Measurements from ENCODE around the gene ITGA4.

ITGA4 gene

GRCh38 chr2:181517685-181518301 is 60.6 kb downstream of the ITGA4 start:
- DNase-seq, result no peak

DNA sequence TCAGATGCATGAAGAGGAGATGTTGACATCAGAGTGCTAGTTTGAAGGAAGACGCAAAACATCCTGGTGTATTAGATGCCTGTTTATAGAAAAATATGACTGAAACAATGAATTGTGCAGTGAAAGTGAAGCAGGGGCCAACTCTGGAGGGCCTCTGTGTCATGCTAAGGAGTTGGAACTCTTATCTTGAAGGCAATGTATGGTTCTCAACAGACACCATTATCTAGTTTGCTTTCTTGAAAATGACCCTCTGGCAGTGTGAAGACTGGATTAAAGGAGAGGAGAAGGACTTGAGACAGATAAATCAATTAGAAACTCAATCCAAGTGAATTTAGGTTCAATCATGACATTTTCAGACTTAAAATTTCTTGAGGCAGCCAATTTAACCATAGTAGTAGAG is 63.1 kb downstream of the ITGA4 start:
- DNase-seq, result no peak

DNA sequence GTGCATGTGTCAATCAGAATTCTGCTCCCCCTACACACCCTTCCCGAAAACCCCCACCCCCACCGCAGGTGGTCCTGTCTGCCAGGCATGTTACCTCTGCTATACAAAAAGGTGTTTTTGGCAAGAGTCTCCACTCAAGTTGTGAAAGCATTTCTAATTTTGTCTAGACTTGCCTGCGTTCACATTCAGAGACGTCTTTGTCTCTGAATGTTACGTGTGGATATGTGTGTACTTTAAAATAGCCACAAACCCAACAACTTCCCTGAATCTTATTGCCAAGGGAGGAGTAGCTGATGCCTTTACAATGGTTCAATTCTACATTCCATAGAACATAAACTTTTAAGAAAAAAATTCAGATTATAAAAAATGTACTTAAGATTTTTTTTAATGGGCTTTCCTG is 66.6 kb downstream of the ITGA4 start:
- peak; percentile 6 for DNase-seq

- no peak for DNase-seq
These were observed 68.8 kb downstream of the ITGA4 start for GRCh38 chr2:181526014-181526413.

DNA sequence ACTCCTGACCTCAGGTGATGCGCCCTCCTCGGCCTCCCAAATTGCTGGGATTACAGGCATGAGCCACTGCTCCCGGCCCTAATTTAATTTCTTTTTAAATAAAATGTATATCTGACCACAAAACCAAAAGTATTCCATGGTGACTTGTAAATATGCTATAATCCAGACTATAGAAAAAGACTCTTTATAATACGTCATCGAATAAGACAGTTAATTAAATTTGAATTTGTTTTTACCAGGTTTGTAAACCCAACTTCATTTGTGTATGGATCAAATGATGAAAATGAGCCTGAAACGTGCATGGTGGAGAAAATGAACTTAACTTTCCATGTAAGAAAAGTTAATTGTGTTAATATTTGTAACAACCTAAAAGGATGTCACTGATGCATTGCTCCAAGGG is 69.9 kb downstream of the ITGA4 start:
- DNase-seq, result no peak

DNA sequence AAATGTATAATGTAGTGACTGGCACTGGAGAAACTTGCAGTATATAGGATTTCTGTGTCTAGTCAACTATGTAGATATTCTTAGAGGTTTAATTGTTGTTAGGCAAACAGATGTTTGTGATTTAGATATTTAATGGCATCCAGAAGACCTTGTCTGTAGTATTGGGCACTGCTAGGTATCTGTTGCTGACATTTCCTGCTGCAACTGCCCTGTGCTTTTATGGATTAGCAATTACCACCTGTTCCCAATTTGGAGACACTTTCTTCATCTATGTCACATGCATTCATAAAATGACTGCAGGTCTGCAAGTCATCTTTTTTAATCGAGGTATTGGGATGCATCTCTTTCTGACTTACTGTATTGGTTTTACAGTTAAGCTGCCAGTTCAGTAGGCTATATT is 71.3 kb downstream of the ITGA4 start:
- DNase-seq, result no peak

DNA sequence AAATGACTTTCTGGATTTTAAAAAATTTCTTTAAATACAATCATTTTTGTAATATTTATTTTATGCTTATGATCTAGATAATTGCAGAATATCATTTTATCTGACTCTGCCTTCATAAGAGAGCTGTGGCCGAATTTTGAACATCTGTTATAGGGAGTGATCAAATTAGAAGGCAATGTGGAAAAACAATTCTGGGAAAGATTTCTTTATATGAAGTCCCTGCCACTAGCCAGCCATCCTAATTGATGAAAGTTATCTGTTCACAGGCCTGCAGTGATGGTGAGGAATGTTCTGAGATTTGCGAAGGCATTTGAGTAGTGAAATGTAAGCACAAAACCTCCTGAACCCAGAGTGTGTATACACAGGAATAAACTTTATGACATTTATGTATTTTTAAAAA is 79.5 kb downstream of the ITGA4 start:
- no peak for DNase-seq

GRCh38 chr2:181540421-181540820 is 83.2 kb downstream of the ITGA4 start:
- no peak for DNase-seq

DNA sequence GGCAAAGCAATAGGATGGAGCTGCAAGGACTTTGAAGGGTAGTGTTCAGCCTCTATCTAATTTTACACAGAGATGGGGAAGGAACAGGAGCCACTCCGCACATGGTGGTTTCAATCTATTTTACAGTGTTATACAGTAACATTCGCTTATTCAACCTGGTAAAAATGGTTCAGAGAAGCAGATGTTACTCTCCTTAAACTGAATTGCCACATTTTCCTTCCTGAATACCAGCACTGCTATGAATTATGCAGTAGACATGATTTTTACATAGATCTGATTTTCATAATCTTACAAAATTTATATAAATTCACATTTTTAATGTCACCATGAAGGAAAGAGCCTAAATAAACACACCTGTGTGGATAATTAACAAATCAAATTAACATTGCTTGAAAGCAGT is 85.0 kb downstream of the ITGA4 start:
- no peak for DNase-seq

- no peak for DNase-seq
These were observed 88.9 kb downstream of the ITGA4 start for GRCh38 chr2:181546086-181546485.

DNA sequence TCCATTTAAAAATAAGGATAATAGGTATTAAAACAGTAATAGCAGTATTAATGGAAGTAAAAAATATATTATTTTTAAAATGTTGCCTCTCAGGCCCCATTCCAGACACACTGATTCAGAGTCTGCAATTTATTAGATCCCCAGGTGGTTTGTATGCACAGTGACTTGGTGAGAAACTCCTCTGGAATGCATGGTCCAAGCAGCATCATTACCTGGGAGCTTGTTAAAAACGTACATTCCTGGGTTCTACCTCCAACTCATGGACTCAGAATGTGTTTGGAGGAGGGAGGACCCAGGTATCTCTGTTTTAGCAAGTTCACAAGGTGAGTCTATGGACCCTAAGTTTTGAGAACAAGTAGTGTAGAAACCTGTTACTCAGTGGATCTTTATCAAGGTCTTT is 95.6 kb downstream of the ITGA4 start:
- DNase-seq, result no peak

DNA sequence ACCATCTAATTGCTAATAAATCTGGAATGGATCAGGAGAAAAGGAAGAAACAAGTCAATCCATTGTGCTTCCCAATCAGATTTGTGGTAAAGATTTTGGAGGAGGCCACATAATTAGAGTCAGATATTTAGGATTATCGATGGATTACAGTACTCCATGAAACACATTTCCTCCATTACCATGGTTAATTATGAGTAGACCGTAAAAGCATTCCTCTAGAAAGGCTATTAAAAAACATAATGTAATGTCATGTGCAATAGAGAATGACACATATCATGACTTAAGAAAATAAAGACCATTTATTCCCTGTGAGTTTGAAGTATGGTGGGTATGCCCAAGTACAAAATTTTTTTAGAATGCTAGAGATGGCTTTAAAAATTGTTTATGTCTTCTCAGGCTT is 96.1 kb downstream of the ITGA4 start:
- DNase-seq, result no peak

- peak; percentile 24 for DNase-seq
These were observed 97.1 kb downstream of the ITGA4 start for GRCh38 chr2:181554061-181554830.

- DNase-seq, result no peak
These were observed 101.2 kb downstream of the ITGA4 start for GRCh38 chr2:181558371-181558770.

GRCh38 chr2:181563101-181563692 is 106.0 kb downstream of the ITGA4 start:
- no peak for DNase-seq

DNA sequence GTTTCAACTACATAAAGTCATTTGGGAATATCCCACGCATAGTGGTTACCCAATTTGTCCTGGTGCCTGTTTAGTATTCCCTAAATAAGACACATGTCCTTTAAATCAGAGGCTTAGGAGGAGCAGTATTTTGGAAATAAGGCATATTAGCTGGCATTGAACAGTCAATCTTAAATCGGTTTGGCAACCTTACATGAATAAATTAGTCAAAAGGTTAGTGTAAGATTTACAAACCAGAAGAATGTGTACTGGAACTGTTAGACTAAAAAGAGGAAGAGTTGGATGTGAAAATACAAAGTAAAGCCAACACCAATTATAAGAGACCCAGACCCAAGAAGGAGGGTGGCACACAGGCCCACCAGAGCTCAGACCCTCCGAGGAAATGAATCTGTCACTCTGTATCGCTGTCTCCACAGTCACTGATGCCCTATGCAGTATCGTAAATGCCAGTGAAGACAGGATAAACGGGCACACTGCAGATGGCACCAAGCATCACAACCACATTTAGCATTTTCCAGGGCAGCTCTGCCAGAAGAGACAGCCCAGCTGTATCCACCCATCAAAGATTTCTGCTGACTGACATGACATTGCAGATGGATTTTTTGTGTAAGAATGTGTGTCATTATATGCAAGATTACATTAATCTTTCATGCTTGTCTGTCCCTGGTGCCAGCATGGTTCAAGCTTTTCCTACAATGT is 109.3 kb downstream of the ITGA4 start:
- DNase-seq, result peak; percentile 65

- no peak for DNase-seq
These were observed 112.9 kb downstream of the ITGA4 start for GRCh38 chr2:181570059-181570458.

- no peak for DNase-seq
These were observed 113.9 kb downstream of the ITGA4 start for GRCh38 chr2:181570833-181571661.

- peak; percentile 74 for DNase-seq
These were observed 116.1 kb downstream of the ITGA4 start for GRCh38 chr2:181573140-181573736.

GRCh38 chr2:181574321-181574720 is 117.1 kb downstream of the ITGA4 start:
- DNase-seq, result peak; percentile 82

DNA sequence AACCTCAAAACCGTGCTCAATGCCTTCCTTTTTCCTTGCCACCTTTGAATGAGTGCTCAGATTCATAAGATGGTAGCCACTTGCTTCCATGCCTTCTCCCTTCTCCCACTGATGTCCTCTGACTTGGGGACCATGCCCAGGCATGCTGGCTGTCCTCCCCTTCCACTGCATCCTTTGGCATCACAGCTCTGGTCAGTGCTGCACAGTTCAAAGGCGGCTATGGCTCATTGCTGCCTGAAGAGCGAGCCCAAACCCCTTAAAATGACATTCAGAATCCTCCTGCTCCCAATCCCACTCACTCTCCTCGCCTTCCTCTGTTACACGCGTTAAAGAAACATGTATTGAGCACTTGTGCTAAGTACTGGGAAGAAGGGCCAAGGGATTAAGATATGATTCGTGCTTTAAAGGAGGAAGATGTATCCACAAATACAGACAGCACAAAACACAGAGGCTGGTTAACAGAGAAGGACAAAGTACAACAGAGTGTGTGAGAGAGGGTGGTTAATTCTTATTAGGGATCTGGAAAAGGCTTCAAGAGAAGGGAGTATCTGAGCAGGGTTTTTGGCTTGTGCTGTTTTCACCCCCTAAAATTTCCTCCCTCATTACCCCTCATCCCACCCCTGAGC is 118.0 kb downstream of the ITGA4 start:
- peak; percentile 50 for DNase-seq

- DNase-seq, result no peak
These were observed 118.5 kb downstream of the ITGA4 start for GRCh38 chr2:181575650-181576025.

Data from eye (tissue), 1 donor.